ENCODE data around the gene DISC1.
"Not testable (repeated sequence)": the region's sequence is repeated elsewhere in the genome, so short reads cannot be mapped to it uniquely, and the experiment has no call there.

DISC1 gene

GRCh38 chr1:231774719-231775335, 148.2 kb downstream of the DISC1 start:
- peak; percentile 52 for DNase-seq (ENCODE audit: low spot score)

GRCh38 chr1:231776010-231776756, 149.6 kb downstream of the DISC1 start:
- DNase-seq (ENCODE audit: low spot score) = no peak

- no peak for DNase-seq (ENCODE audit: low spot score)
Observed at GRCh38 chr1:231776757-231777062, 150.1 kb downstream of the DISC1 start.

GRCh38 chr1:231778009-231778719, 151.6 kb downstream of the DISC1 start:
- peak; percentile 84 for DNase-seq (ENCODE audit: low spot score)

- DNase-seq (ENCODE audit: low spot score) = peak; percentile 73
Observed at GRCh38 chr1:231779081-231779480, 152.5 kb downstream of the DISC1 start.

- peak; percentile 75 for DNase-seq (ENCODE audit: low spot score)
Observed at GRCh38 chr1:231781892-231782291, 155.3 kb downstream of the DISC1 start.

GRCh38 chr1:231785073-231785472, 158.5 kb downstream of the DISC1 start:
- DNase-seq (ENCODE audit: low spot score) = not testable (repeated sequence)

- no peak for DNase-seq (ENCODE audit: low spot score)
Observed at GRCh38 chr1:231786126-231786525, 159.5 kb downstream of the DISC1 start.

GRCh38 chr1:231792634-231793033, 166.0 kb downstream of the DISC1 start:
- no peak for DNase-seq (ENCODE audit: low spot score)

- no peak for DNase-seq (ENCODE audit: low spot score)
Observed at GRCh38 chr1:231793893-231794292, 167.3 kb downstream of the DISC1 start.

GRCh38 chr1:231796141-231796540, 169.6 kb downstream of the DISC1 start:
- DNase-seq (ENCODE audit: low spot score) = no peak

GRCh38 chr1:231799363-231799986, 172.9 kb downstream of the DISC1 start:
- no peak for DNase-seq (ENCODE audit: low spot score)

GRCh38 chr1:231800108-231800507, 173.5 kb downstream of the DISC1 start:
- no peak for DNase-seq (ENCODE audit: low spot score)

GRCh38 chr1:231801042-231801585, 174.5 kb downstream of the DISC1 start:
- no peak for DNase-seq (ENCODE audit: low spot score)

GRCh38 chr1:231803353-231803752, 176.8 kb downstream of the DISC1 start:
- DNase-seq (ENCODE audit: low spot score) = peak; percentile 78

- peak; percentile 85 for DNase-seq (ENCODE audit: low spot score)
Observed at GRCh38 chr1:231806623-231807495, 180.3 kb downstream of the DISC1 start.

GRCh38 chr1:231807541-231807940, 181.0 kb downstream of the DISC1 start:
- no peak for DNase-seq (ENCODE audit: low spot score)

GRCh38 chr1:231808116-231808515, 181.5 kb downstream of the DISC1 start:
- no peak for DNase-seq (ENCODE audit: low spot score)

- DNase-seq (ENCODE audit: low spot score) = no peak
Observed at GRCh38 chr1:231808990-231809389, 182.4 kb downstream of the DISC1 start.

- DNase-seq (ENCODE audit: low spot score) = no peak
Observed at GRCh38 chr1:231810415-231810814, 183.8 kb downstream of the DISC1 start.

- no peak for DNase-seq (ENCODE audit: low spot score)
Observed at GRCh38 chr1:231814021-231814420, 187.4 kb downstream of the DISC1 start.

Measured in pons (tissue), 1 donor.